Amniotic stem cell (primary cell): ENCODE data around the gene CMTM5.
"Not testable (repeated sequence)": the region's sequence is repeated elsewhere in the genome, so short reads cannot be mapped to it uniquely, and the experiment has no call there.

Source experiments
- DNase-seq: peaks from one replicate; lab custom pipeline; 2025; lab: John Stamatoyannopoulos, UW

Gene CMTM5

DNA sequence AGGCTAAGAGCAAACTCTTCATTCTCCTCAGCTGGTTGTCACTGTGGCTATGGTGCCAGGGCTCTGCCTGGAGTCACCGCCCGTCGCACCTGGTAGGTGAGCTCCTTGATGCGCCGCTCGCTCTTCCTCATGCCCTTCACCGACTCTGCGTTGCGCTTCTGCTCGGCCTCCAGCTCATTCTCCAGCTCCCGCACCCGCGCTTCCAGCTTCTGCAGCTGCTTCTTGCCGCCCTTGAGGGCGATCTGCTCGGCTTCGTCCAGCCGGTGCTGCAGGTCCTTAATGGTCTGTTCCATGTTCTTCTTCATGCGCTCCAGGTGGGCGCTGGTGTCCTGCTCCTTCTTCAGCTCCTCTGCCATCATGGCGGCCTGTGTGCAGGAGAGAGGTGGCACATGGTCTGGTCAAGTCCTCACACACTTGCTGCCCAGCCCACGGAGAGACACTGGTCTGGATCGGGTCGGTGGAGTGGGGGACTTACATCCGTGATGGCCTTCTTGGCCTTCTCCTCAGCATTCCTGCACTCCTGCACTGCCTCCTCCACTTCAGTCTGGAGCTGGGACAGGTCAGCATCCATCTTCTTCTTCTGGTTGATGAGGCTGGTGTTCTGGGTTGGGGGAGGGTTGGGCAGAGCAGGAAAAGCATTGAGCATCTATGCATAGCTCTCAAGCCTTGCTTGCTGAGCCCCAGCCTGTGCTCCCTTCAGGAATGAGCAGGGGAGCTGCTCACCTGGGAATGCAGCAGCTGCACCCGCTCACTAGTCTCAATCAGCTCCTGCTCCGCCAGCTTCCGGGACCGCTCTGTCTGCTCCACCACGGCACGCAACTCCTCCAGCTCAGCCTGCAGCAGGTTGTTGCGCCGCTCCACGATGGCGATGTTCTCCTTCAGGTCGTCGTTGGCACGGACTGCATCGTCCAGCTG, 38.3 kb downstream of the CMTM5 start:
- DNase-seq: no peak

DNA sequence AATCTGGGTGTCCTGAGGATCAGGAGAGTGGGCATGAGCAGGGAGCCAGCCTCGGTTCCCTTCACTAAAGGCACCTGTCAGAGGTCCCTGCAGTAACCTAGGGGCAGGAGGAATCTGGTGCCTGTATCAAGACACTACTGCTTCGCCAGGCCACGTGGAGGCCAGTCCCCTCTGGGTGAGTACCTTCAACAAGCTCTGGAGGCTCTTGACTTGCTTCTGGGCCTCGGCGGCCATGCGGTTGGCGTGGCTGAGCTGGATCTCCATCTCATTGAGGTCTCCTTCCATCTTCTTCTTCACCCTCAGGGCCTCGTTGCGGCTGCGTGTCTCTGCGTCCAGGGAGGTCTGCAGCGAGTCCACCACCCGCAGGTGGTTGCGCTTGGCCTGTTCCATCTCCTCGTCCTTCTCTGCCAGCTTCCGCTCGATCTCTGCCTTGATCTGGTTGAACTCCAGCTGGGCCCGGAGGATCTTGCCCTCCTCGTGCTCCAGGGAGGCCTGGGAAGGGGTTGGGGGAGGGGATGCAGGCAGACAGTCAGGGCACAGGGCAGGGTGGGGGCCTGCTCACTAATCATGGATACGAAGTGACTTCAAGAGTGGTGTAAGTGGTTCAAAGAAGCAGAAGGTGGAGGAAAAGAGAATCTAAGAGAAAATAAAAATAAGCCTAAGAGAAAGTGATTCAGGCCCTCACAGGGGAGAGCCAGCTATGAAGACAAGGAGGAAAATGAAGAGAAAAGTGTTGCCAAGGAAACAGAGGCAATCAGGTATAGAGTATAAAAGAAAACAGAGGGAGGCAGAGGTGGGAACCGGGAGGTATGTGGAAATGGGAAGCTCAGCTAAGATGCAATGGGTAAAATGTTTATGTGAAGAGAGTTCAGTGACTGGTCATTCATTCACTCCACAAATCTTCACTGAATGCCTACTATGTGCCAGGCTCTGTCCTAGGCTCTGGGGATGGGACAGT, 39.3 kb downstream of the CMTM5 start:
- no peak for DNase-seq

DNA sequence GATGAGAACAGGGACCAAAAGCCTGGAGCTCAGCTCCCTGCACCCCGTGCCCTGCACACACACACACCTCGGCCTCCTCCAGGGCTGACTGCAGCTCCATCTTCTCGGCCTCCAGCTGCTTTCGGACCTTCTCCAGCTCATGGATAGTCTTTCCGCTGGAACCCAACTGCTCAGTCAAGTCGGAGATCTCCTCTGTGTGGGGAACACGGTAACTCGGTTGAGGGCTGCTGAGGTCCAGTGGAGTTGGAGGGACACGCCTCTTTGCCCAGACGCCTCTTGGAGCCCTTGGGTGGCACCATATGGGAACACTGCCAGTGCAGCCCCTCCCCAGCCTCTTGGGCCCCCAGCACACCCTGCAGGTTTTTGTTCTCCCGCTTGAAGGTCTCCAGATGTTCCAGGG, 40.0 kb downstream of the CMTM5 start:
- DNase-seq: no peak

GRCh38 chr14:23417269-23417668, 40.4 kb downstream of the CMTM5 start:
- DNase-seq: not testable (repeated sequence)

- no peak for DNase-seq
Observed at GRCh38 chr14:23418021-23418420, 41.2 kb downstream of the CMTM5 start.

GRCh38 chr14:23419646-23420045, 42.8 kb downstream of the CMTM5 start:
- not testable (repeated sequence) for DNase-seq

- no peak for DNase-seq
Observed at GRCh38 chr14:23421594-23421993, 44.7 kb downstream of the CMTM5 start.

GRCh38 chr14:23423657-23424056, 46.8 kb downstream of the CMTM5 start:
- DNase-seq: no peak

- no peak for DNase-seq
Observed at GRCh38 chr14:23425169-23425568, 48.3 kb downstream of the CMTM5 start.

DNA sequence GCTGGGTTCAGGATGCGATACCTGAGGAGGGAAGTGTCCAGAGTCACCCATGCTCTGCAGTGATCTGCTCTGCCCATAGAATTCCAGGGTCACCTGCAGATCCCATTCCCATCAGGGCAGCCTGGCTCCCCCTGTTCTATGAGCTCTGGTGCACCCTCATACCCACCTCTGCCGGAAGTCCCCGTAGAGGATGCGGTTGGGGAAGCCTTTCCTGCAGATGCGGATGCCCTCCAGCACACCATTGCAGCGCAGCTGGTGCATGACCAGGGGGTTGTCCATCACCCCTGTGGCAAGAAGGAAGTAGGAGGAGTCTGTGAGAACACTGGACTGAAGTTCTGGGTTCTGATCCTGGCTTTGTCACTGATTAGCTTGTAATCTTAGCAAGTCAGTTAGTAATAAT, 49.0 kb downstream of the CMTM5 start:
- DNase-seq: not testable (repeated sequence)

- no peak for DNase-seq
Observed at GRCh38 chr14:23428686-23429495, 52.0 kb downstream of the CMTM5 start.
